ENCODE data around the gene SRRM5.

GRCh38 chr19:43586346-43586745 is 25.5 kb upstream of the SRRM5 start:
- no peak for TF ChIP-seq ZFX (IDR thresholded peaks at IDR 0.05; ENCODE audit: borderline replicate concordance)
- TF ChIP-seq, protein P1, sequence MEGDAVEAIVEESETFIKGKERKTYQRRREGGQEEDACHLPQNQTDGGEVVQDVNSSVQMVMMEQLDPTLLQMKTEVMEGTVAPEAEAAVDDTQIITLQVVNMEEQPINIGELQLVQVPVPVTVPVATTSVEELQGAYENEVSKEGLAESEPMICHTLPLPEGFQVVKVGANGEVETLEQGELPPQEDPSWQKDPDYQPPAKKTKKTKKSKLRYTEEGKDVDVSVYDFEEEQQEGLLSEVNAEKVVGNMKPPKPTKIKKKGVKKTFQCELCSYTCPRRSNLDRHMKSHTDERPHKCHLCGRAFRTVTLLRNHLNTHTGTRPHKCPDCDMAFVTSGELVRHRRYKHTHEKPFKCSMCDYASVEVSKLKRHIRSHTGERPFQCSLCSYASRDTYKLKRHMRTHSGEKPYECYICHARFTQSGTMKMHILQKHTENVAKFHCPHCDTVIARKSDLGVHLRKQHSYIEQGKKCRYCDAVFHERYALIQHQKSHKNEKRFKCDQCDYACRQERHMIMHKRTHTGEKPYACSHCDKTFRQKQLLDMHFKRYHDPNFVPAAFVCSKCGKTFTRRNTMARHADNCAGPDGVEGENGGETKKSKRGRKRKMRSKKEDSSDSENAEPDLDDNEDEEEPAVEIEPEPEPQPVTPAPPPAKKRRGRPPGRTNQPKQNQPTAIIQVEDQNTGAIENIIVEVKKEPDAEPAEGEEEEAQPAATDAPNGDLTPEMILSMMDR (IDR thresholded peaks at IDR 0.05) = no peak

All from 22Rv1 (cell line).